Measurements from ENCODE around the gene CCDC92B.

DNA sequence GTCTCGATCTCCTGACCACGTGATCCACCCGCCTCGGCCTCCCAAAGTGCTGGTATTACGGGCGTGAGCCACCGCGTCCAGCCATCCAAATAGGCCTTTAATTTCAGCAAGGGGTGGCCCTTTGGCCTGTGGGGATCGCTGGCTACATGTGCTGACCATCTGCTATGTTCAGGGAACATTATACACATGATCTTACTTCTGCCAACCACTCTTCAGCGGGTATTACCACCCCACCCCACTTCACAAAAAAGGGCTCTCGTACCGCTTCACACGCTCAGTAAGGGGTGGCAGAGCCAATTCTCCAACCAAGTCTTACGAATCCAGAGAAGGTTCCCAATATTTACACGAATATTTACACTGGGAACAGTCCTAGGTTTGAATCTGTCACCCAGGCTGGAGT lies 11.8 kb downstream of the CCDC92B start:
- no peak for TF ChIP-seq TOX (CRISPR knock-in tag; IDR thresholded peaks at IDR 0.05; ENCODE audit: borderline replicate concordance)
- TF ChIP-seq RARB (CRISPR knock-in tag; IDR thresholded peaks at IDR 0.05): no peak
- TF ChIP-seq ZC3H10 (CRISPR knock-in tag; IDR thresholded peaks at IDR 0.05): no peak
- TF ChIP-seq, protein P1, sequence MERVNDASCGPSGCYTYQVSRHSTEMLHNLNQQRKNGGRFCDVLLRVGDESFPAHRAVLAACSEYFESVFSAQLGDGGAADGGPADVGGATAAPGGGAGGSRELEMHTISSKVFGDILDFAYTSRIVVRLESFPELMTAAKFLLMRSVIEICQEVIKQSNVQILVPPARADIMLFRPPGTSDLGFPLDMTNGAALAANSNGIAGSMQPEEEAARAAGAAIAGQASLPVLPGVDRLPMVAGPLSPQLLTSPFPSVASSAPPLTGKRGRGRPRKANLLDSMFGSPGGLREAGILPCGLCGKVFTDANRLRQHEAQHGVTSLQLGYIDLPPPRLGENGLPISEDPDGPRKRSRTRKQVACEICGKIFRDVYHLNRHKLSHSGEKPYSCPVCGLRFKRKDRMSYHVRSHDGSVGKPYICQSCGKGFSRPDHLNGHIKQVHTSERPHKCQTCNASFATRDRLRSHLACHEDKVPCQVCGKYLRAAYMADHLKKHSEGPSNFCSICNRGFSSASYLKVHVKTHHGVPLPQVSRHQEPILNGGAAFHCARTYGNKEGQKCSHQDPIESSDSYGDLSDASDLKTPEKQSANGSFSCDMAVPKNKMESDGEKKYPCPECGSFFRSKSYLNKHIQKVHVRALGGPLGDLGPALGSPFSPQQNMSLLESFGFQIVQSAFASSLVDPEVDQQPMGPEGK (CRISPR knock-in tag; IDR thresholded peaks at IDR 0.05; ENCODE audit: borderline replicate concordance): no peak
- TF ChIP-seq, protein P2, sequence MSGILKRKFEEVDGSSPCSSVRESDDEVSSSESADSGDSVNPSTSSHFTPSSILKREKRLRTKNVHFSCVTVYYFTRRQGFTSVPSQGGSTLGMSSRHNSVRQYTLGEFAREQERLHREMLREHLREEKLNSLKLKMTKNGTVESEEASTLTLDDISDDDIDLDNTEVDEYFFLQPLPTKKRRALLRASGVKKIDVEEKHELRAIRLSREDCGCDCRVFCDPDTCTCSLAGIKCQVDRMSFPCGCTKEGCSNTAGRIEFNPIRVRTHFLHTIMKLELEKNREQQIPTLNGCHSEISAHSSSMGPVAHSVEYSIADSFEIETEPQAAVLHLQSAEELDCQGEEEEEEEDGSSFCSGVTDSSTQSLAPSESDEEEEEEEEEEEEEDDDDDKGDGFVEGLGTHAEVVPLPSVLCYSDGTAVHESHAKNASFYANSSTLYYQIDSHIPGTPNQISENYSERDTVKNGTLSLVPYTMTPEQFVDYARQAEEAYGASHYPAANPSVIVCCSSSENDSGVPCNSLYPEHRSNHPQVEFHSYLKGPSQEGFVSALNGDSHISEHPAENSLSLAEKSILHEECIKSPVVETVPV (CRISPR knock-in tag; IDR thresholded peaks at IDR 0.05): no peak
- TF ChIP-seq CSDC2 (CRISPR knock-in tag; IDR thresholded peaks at IDR 0.05): no peak
- TF ChIP-seq, protein P3, sequence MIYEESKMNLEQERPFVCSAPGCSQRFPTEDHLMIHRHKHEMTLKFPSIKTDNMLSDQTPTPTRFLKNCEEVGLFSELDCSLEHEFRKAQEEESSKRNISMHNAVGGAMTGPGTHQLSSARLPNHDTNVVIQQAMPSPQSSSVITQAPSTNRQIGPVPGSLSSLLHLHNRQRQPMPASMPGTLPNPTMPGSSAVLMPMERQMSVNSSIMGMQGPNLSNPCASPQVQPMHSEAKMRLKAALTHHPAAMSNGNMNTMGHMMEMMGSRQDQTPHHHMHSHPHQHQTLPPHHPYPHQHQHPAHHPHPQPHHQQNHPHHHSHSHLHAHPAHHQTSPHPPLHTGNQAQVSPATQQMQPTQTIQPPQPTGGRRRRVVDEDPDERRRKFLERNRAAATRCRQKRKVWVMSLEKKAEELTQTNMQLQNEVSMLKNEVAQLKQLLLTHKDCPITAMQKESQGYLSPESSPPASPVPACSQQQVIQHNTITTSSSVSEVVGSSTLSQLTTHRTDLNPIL (CRISPR knock-in tag; IDR thresholded peaks at IDR 0.05; ENCODE audit: low read depth): no peak
- TF ChIP-seq, protein P4, sequence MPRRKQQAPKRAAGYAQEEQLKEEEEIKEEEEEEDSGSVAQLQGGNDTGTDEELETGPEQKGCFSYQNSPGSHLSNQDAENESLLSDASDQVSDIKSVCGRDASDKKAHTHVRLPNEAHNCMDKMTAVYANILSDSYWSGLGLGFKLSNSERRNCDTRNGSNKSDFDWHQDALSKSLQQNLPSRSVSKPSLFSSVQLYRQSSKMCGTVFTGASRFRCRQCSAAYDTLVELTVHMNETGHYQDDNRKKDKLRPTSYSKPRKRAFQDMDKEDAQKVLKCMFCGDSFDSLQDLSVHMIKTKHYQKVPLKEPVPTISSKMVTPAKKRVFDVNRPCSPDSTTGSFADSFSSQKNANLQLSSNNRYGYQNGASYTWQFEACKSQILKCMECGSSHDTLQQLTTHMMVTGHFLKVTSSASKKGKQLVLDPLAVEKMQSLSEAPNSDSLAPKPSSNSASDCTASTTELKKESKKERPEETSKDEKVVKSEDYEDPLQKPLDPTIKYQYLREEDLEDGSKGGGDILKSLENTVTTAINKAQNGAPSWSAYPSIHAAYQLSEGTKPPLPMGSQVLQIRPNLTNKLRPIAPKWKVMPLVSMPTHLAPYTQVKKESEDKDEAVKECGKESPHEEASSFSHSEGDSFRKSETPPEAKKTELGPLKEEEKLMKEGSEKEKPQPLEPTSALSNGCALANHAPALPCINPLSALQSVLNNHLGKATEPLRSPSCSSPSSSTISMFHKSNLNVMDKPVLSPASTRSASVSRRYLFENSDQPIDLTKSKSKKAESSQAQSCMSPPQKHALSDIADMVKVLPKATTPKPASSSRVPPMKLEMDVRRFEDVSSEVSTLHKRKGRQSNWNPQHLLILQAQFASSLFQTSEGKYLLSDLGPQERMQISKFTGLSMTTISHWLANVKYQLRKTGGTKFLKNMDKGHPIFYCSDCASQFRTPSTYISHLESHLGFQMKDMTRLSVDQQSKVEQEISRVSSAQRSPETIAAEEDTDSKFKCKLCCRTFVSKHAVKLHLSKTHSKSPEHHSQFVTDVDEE (CRISPR knock-in tag; IDR thresholded peaks at IDR 0.05): no peak
- no peak for TF ChIP-seq SNAI2 (CRISPR knock-in tag; IDR thresholded peaks at IDR 0.05)
- TF ChIP-seq OSR1 (CRISPR knock-in tag; IDR thresholded peaks at IDR 0.05): no peak
- TF ChIP-seq ZNF70 (CRISPR knock-in tag; IDR thresholded peaks at IDR 0.05): no peak

Measured in SK-N-SH treated with all-trans-retinoic acid at 6 μM for 48 hours (cell line).